ENCODE measurements around the gene ZNF629.
A peak's percentile ranks its signal among the peaks of the same experiment; 100 is the strongest.
"Not testable (repeated sequence)": the region's sequence is repeated elsewhere in the genome, so short reads cannot be mapped to it uniquely, and the experiment has no call there.

Gene ZNF629

GRCh38 chr16:30816769-30817168, 29.8 kb upstream of the ZNF629 start:
- H3K4me3 ChIP-seq (ENCODE audit: insufficient read depth in 1 of 2, low read depth in 1 of 2, low read length in 2 of 2), result no peak overlapping the region
- 25% methylated on average over 1 of the region's 2 CpGs for WGBS
- no peak for DNase-seq
- no peak overlapping the region for H3K18ac ChIP-seq (ENCODE audit: low read depth in 1 of 2, low read length in 2 of 2)
- H3K27me3 ChIP-seq (ENCODE audit: control insufficient read depth in 1 of 2, insufficient read depth in 1 of 2, low read length in 2 of 2), result no peaks in the 10 kb centered on the region
- H3K4ac ChIP-seq (ENCODE audit: low read depth in 1 of 2, low read length in 2 of 2), result no peak overlapping the region
- H3K9me3 ChIP-seq (ENCODE audit: control insufficient read depth, low read length), result no peaks in the 10 kb centered on the region
- no peak overlapping the region for H3K9ac ChIP-seq (ENCODE audit: low read length)
- no peak overlapping the region for H3K4me2 ChIP-seq (ENCODE audit: low read length, poor library complexity, severe bottlenecking)
- H3K23ac ChIP-seq (ENCODE audit: low read length in 2 of 2), result no peak overlapping the region
- no peaks in the 10 kb centered on the region for H3K79me1 ChIP-seq (replicated peaks; ENCODE audit: low read length, poor library complexity, severe bottlenecking)
- H2AFZ ChIP-seq (ENCODE audit: low read depth, low read length), result no peak overlapping the region
- no peak overlapping the region for H3K27ac ChIP-seq (ENCODE audit: low read length, poor library complexity, severe bottlenecking)
- no peak overlapping the region for H2BK15ac ChIP-seq (ENCODE audit: low read depth, poor library complexity, severe bottlenecking)
- H4K8ac ChIP-seq (ENCODE audit: low read length), result no peak overlapping the region
- H4K91ac ChIP-seq (ENCODE audit: low read length), result no peak overlapping the region
- no peak overlapping the region for H2BK120ac ChIP-seq (ENCODE audit: low read depth, low read length)
- peaks cover 5% of the 10 kb centered on the region for H3K4me1 ChIP-seq (ENCODE audit: control insufficient read depth, insufficient read depth, low read depth, low read length)
- H2AK5ac ChIP-seq (ENCODE audit: low read length, severe bottlenecking), result no peak overlapping the region
- no peaks in the 10 kb centered on the region for H3K36me3 ChIP-seq (ENCODE audit: control insufficient read depth in 1 of 2, insufficient read depth in 2 of 2, low read depth in 1 of 2, low read length in 2 of 2)
- H3K14ac ChIP-seq (ENCODE audit: low read length in 2 of 2), result no peak overlapping the region
- H2BK12ac ChIP-seq (ENCODE audit: low read length in 2 of 2), result no peak overlapping the region
- H2BK5ac ChIP-seq (ENCODE audit: low read depth, low read length, poor library complexity, severe bottlenecking), result no peak overlapping the region

- peaks cover 5% of the 10 kb centered on the region for H3K4me1 ChIP-seq (ENCODE audit: control insufficient read depth, insufficient read depth, low read depth, low read length)
- no peak overlapping the region for H3K14ac ChIP-seq (ENCODE audit: low read length in 2 of 2)
- peak overlapping the region; percentile 93 for H3K9ac ChIP-seq (ENCODE audit: low read length)
- H4K91ac ChIP-seq (ENCODE audit: low read length), result peak overlapping the region; percentile 95
- H3K18ac ChIP-seq (ENCODE audit: low read depth in 1 of 2, low read length in 2 of 2), result peak overlapping the region; percentile 81 to 98
- peak overlapping the region; percentile 35 for H2BK5ac ChIP-seq (ENCODE audit: low read depth, low read length, poor library complexity, severe bottlenecking)
- peak overlapping the region; percentile 56 for H2AK5ac ChIP-seq (ENCODE audit: low read length, severe bottlenecking)
- H2AFZ ChIP-seq (ENCODE audit: low read depth, low read length), result peak overlapping the region; percentile 48
- no peaks in the 10 kb centered on the region for H3K36me3 ChIP-seq (ENCODE audit: control insufficient read depth in 1 of 2, insufficient read depth in 2 of 2, low read depth in 1 of 2, low read length in 2 of 2)
- H3K4me3 ChIP-seq (ENCODE audit: insufficient read depth in 1 of 2, low read depth in 1 of 2, low read length in 2 of 2), result peak overlapping the region; percentile 28 to 87
- H4K8ac ChIP-seq (ENCODE audit: low read length), result peak overlapping the region; percentile 97
- WGBS, result 99% methylated on average over 3 of the region's 3 CpGs
- peak overlapping the region; percentile 83 for H3K4me2 ChIP-seq (ENCODE audit: low read length, poor library complexity, severe bottlenecking)
- H3K9me3 ChIP-seq (ENCODE audit: control insufficient read depth, low read length), result no peaks in the 10 kb centered on the region
- H3K4ac ChIP-seq (ENCODE audit: low read depth in 1 of 2, low read length in 2 of 2), result peak overlapping the region; percentile 29 to 85
- H2BK15ac ChIP-seq (ENCODE audit: low read depth, poor library complexity, severe bottlenecking), result no peak overlapping the region
- H3K27me3 ChIP-seq (ENCODE audit: control insufficient read depth in 1 of 2, insufficient read depth in 1 of 2, low read length in 2 of 2), result no peaks in the 10 kb centered on the region
- peak overlapping the region; percentile 21 for H3K27ac ChIP-seq (ENCODE audit: low read length, poor library complexity, severe bottlenecking)
- no peak overlapping the region for H3K23ac ChIP-seq (ENCODE audit: low read length in 2 of 2)
- no peaks in the 10 kb centered on the region for H3K79me1 ChIP-seq (replicated peaks; ENCODE audit: low read length, poor library complexity, severe bottlenecking)
- H2BK120ac ChIP-seq (ENCODE audit: low read depth, low read length), result peak overlapping the region; percentile 11
- no peak for DNase-seq
- H2BK12ac ChIP-seq (ENCODE audit: low read length in 2 of 2), result peak overlapping the region in 1 of 2 experiments; percentile 67
Measured at GRCh38 chr16:30813821-30814189, 26.8 kb upstream of the ZNF629 start.

- H3K4ac ChIP-seq (ENCODE audit: low read depth in 1 of 2, low read length in 2 of 2); H3K14ac ChIP-seq (ENCODE audit: low read length in 2 of 2); H2BK12ac ChIP-seq (ENCODE audit: low read length in 2 of 2): not testable (repeated sequence)
Measured at GRCh38 chr16:30809675-30810074, 22.7 kb upstream of the ZNF629 start.

GRCh38 chr16:30808890-30809426, 22.0 kb upstream of the ZNF629 start:
- not testable (repeated sequence) for H2BK15ac ChIP-seq (ENCODE audit: low read depth, poor library complexity, severe bottlenecking); H3K4me1 ChIP-seq (ENCODE audit: control insufficient read depth, insufficient read depth, low read depth, low read length); H3K9ac ChIP-seq (ENCODE audit: low read length); H3K79me1 ChIP-seq (replicated peaks; ENCODE audit: low read length, poor library complexity, severe bottlenecking); H3K27ac ChIP-seq (ENCODE audit: low read length, poor library complexity, severe bottlenecking); H2AK5ac ChIP-seq (ENCODE audit: low read length, severe bottlenecking); H2BK5ac ChIP-seq (ENCODE audit: low read depth, low read length, poor library complexity, severe bottlenecking); H2BK120ac ChIP-seq (ENCODE audit: low read depth, low read length); H3K18ac ChIP-seq (ENCODE audit: low read depth in 1 of 2, low read length in 2 of 2); H2AFZ ChIP-seq (ENCODE audit: low read depth, low read length); H4K91ac ChIP-seq (ENCODE audit: low read length); H4K8ac ChIP-seq (ENCODE audit: low read length); H3K9me3 ChIP-seq (ENCODE audit: control insufficient read depth, low read length); H3K4me2 ChIP-seq (ENCODE audit: low read length, poor library complexity, severe bottlenecking); H3K4me3 ChIP-seq (ENCODE audit: insufficient read depth in 1 of 2, low read depth in 1 of 2, low read length in 2 of 2); H3K14ac ChIP-seq (ENCODE audit: low read length in 2 of 2); H3K23ac ChIP-seq (ENCODE audit: low read length in 2 of 2); H3K36me3 ChIP-seq (ENCODE audit: control insufficient read depth in 1 of 2, insufficient read depth in 2 of 2, low read depth in 1 of 2, low read length in 2 of 2); H3K4ac ChIP-seq (ENCODE audit: low read depth in 1 of 2, low read length in 2 of 2); H3K27me3 ChIP-seq (ENCODE audit: control insufficient read depth in 1 of 2, insufficient read depth in 1 of 2, low read length in 2 of 2); H2BK12ac ChIP-seq (ENCODE audit: low read length in 2 of 2)
- DNase-seq, result peak; percentile 20
- WGBS, result 60% methylated on average over 2 of the region's 5 CpGs

More at GRCh38 chr16:30809675-30810074, 22.7 kb upstream of the ZNF629 start:
- H2BK5ac ChIP-seq (ENCODE audit: low read depth, low read length, poor library complexity, severe bottlenecking); DNase-seq; H2BK120ac ChIP-seq (ENCODE audit: low read depth, low read length); H3K9ac ChIP-seq (ENCODE audit: low read length); H3K36me3 ChIP-seq (ENCODE audit: control insufficient read depth in 1 of 2, insufficient read depth in 2 of 2, low read depth in 1 of 2, low read length in 2 of 2); H3K79me1 ChIP-seq (replicated peaks; ENCODE audit: low read length, poor library complexity, severe bottlenecking); H3K27me3 ChIP-seq (ENCODE audit: control insufficient read depth in 1 of 2, insufficient read depth in 1 of 2, low read length in 2 of 2); H3K9me3 ChIP-seq (ENCODE audit: control insufficient read depth, low read length); H3K4me3 ChIP-seq (ENCODE audit: insufficient read depth in 1 of 2, low read depth in 1 of 2, low read length in 2 of 2); H3K4me2 ChIP-seq (ENCODE audit: low read length, poor library complexity, severe bottlenecking); H3K27ac ChIP-seq (ENCODE audit: low read length, poor library complexity, severe bottlenecking); H4K8ac ChIP-seq (ENCODE audit: low read length); H2BK15ac ChIP-seq (ENCODE audit: low read depth, poor library complexity, severe bottlenecking); H4K91ac ChIP-seq (ENCODE audit: low read length); H3K18ac ChIP-seq (ENCODE audit: low read depth in 1 of 2, low read length in 2 of 2); H3K23ac ChIP-seq (ENCODE audit: low read length in 2 of 2); H2AK5ac ChIP-seq (ENCODE audit: low read length, severe bottlenecking); H2AFZ ChIP-seq (ENCODE audit: low read depth, low read length): not testable (repeated sequence)
- 85% methylated on average over 4 of the region's 5 CpGs for WGBS
- H3K4me1 ChIP-seq (ENCODE audit: control insufficient read depth, insufficient read depth, low read depth, low read length), result peaks cover 11% of the 10 kb centered on the region
